NCI-H2107 treated with DMSO at 0.1 percent for 48 hours (cell line): ENCODE measurements around the gene PGPEP1.
A peak's percentile ranks its signal among the peaks of the same experiment; 100 is the strongest.
"Not testable (repeated sequence)": the region's sequence is repeated elsewhere in the genome, so short reads cannot be mapped to it uniquely, and the experiment has no call there.

Source experiments
- DNase-seq: peaks from one replicate; lab custom pipeline; 2025; ENCODE audit not compliant: unreplicated experiment; lab: John Stamatoyannopoulos, UW

The PGPEP1 gene

GRCh38 chr19:18308051-18308947 lies 32.1 kb upstream of the PGPEP1 start:
- no peak for DNase-seq

DNA sequence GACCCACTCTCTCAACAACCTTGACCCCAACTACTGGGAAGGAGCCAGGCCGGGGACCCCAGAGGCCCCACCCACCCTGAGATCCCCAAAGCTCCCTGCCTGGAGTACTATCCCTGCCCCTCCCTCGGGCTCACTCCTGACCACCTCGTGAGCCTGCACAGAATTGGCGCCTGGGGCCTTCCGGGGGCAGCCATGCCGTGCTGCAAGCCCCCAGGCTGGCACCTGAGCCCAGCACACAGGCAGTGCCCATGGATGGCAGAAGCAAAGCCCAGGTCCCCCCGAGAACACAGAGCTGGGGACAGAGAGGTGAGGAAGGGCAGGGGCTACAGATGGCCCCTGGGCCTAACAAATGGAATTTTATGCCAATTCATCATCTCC lies 31.5 kb upstream of the PGPEP1 start:
- no peak for DNase-seq

DNA sequence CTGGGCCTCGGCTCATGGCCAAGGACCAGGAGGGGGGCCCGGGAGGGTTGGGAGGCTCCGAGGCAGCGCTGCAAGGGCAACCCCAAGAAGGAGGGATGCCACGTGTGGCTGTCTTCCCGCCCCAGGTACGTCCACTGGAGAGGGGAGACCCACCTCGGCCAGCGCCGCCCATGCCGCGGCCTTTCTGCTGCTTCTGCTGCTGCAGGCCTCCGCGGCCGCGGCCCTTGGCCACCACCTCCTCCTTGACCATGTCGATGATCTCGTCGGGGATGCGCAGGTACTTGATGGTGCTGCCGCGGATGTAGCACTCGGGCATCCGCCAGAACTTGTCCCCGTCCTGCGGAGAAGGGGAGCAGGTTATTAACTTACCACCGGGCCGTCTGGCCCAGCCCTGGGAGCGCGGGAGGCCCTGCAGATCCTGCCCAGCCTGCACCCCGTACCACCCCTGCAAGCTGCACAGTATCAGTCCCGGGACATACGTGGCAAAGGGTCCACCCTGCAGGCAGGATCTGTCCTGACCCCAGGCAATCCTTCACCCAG lies 30.8 kb upstream of the PGPEP1 start:
- DNase-seq: no peak

DNA sequence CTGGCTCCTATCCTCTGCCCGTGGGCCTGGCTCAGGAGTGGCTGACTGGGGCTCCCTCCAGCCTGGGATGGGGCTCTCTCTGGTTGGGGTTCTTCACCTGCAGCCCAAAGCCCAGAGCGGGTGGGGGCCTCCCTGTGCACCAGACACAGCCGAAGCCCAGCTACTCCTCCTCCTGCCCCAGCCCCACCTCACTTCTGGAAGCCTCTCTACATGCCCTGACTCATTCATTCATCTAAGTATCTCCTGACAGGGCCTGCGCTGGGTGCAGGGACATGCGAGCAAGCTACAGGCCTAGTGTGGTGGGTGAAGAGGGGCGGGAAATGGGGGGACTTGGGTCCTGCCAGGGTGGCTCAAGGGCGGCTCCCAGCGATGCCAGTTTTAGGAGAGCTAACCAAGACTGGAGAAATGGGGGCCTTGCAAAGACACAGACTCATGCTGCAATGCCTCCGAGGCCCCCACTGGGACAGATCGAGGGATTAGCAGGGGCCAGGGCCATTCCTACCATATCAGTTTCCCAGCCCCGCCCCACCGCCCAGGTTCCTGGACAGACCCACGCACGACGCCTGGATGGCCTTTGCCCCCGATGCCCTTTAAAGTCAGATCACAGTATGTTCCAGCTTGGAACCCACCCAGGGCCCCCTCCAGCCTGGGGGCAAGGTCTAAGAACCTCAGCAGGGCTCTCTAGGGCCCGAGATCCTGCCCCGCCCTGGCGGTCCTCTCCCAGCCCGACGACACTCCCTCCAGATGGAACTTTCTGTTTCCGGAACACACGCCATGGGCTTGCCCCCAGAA lies 30.1 kb upstream of the PGPEP1 start:
- DNase-seq: no peak

DNA sequence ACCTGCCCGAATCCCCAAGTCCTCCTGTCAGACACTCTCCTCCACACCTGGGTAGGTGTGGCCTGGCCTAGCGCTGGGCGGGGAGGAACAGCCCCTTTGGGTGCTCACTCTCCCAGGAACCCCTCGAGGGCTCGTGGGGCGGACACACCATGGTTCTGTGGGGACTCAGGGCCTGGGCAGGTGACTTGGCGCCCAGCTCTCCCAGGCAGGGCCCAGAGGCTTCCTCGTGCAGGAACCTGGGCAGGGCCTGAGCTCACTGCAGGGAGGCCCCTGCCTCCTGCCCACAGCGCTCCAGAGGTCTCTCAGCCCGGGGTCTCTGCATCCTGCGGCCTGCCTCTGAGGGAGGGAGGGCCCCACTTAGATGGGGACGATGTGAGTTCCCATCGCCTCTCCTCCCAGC lies 29.4 kb upstream of the PGPEP1 start:
- DNase-seq: no peak

DNA sequence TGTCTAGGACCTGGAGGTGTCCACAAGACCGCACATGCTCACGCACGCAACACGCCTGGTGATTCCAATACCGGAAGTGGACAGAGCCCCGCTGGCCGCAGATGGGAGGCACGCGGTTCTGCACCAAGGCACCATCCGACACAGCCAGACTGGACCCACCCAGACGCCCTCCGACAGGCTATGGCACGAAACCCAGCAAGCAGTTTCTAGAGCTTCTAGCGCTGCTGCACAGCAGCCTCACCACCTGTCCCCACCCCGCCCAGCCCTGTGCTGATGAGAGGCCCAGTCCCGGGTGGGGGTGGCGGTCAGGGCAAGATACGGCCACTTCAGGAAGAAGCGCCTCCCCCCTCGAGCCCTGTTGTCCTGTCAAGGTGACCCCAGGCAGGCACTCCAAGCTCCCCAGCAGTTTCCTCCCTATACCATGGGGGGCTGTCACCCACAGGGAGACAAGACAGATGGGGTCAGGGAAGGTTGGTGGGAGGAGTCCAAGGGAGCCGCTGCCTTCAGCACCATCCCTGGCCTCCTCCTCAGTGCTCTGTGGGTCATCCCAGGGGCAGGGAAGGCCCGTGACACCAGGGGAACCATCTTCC lies 28.8 kb upstream of the PGPEP1 start:
- DNase-seq: no peak

- no peak for DNase-seq
These were observed 28.3 kb upstream of the PGPEP1 start for GRCh38 chr19:18312092-18312534.

DNA sequence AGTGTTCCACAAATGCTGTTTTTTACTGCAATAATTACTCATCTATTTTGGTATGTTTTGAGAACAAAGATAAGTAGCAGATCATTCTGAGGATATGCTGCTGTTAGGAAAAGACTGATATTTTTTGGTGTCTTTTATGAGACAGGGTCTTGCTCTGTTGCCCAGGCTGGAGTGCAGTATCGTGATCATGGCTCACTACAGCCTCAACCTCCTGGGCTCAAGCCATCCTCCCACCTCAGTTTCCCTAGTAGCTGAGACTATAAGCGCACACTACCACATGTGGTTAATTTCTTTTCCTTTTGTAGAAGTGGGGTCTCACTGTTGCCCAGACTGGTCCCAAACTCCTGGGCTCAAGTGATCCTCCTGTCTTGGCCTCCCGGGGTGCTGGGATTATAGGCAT lies 27.0 kb upstream of the PGPEP1 start:
- no peak for DNase-seq

DNA sequence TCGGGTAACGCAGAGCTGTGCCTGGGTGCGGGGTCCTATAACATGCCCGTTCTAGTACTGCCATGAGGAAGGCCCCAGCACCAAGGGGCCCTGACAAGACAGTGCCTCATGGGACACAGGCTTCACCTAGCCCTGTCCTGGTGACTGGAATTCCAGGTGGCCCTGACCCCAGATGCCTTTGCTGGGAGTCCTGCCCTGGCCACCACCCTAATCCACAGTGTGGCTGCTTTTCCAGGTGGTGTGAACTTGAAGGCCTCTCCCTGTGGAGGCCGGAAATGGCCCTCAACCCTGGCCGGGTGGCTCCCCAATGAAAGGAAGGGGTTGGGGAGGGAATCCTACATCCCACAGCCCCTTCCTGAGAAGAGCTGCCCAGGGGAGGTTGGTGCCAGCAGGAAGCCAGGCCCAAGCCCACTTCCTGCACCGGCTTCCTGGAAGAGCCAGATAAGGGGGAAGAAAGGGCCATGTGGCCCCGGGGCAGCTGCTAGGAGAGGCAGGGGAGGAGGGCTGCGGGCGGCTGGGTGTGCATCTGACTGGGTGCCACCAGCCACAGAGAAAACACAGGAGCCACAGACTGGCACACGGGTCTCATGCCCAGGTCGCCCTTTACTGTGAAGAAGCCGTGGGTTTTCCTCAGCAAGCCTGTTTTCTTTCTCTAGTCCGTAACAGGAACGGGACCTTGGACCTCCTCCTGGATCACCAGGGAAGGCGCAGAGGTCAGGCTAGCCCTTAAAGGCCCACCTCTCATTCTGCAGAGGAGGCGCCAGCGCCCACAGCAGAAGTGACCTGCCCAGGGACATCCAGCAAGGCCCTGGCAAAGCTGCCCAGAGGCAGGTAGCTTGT lies 22.2 kb upstream of the PGPEP1 start:
- no peak for DNase-seq

- DNase-seq: no peak
These were observed 20.7 kb upstream of the PGPEP1 start for GRCh38 chr19:18319591-18320135.

GRCh38 chr19:18320865-18321733 lies 19.3 kb upstream of the PGPEP1 start:
- DNase-seq: no peak

- no peak for DNase-seq
These were observed 18.7 kb upstream of the PGPEP1 start for GRCh38 chr19:18321734-18322102.

DNA sequence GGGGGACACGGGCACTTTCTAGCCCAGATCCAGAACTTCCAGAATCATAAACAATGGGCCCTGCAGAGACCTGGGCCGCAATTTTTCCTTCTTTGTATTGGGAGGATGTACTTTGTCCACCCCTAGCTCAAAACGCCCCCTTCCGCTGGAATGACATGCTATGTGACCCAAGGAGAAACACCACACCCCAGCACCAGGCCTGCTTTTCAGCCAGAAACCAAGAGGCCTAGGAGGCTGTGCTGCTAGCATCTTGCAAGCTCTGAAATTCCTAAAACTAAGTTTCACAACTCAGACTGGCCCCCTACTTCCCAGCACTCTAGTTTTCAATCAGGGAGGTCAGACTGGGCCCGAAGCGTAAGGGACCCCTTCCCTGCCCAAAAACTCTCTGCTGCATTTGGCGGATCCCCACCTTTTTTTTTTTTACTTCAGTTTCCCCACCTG lies 18.1 kb upstream of the PGPEP1 start:
- DNase-seq: no peak

DNA sequence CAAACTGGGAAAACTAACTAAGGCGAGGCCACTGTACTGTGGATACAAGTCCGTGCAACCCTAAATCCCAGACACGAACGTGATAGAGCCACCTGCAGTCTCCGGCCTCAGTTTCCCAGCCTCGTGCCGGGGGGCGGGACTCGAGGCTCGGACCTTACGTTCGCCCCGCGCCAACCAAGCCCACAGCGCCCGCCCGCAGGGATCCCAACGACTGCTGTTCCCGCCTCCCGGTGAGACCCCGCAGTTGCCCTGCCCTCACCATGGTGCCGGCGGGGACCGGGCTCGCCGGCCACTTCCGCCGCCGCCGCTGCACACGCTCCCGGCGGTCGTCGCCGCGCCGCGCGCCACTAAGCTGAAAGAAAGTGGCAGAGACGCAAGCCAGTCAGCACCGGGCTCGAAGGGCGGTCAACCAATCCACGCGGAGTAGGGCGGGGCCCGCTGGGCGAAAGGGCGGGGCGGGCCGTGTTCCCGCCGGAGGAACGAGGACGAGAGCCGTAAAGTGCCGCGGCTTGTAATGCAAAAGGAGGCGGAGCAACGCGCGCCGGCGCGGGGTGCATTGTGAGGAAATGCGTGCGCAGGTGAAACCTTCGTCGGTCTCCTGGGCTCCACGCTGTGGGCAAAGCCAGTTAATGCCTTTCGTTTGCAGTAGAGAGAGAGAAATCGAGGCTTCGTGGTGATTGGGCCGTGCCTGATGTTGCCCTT lies 17.5 kb upstream of the PGPEP1 start, which contains the start of gene LSM4:
Gene LSM4 (minus strand): TSS at position 318 of the 702 bp plus-strand sequence. CDS start 56 bp downstream, at position 262.
- DNase-seq: peak; percentile 96

DNA sequence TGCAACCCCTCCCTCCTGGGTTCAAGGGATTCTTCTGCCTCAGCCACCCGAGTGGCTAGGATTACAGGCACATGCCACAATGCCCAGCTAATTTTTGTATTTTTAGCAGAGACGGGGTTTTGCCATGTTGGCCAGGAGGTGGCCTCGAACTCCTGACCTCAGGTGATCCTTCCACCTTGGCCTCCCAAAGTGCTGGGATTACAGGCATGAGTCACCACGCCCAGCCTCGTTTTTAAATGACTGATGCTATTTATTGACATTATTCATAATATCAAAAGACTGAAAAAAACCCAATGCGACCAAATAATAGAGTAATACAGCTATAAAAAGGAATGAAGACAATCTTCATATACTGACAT lies 16.0 kb upstream of the PGPEP1 start:
- DNase-seq: not testable (repeated sequence)

GRCh38 chr19:18326772-18327171 lies 13.6 kb upstream of the PGPEP1 start:
- no peak for DNase-seq

DNA sequence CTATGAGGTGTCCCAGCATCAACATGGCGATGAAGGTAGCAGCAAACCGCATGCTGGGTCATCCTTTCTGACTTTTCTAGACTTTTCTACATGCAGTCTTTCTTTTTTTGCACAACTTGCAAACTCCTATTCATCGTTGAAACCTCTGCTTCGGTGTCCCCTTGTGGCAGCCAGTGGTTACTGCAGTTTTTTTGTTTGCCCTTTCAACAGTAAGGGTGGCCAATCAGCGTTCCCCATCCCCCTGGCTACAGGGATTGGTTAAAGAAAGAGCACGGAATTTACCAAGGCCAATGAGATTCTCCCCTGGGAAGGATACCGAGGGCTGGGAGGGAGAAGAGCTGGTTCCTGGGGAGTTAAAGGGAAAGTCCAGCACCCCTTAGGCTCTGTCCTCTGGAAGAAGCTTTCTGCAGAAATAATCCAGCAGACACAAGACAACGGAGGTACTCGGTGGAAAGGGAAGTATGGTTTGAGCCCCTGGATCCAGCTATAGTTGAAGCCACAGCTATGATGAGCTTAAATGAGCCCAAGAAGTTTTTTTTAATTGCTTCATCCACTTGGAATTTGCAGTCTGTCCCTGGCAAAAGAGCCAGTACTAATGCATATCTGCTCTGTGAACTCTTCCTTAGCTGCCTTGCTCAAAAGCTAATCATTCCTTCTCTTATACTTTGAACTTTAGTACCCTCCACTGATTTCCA lies 11.9 kb upstream of the PGPEP1 start:
- DNase-seq: peak; percentile 95

DNA sequence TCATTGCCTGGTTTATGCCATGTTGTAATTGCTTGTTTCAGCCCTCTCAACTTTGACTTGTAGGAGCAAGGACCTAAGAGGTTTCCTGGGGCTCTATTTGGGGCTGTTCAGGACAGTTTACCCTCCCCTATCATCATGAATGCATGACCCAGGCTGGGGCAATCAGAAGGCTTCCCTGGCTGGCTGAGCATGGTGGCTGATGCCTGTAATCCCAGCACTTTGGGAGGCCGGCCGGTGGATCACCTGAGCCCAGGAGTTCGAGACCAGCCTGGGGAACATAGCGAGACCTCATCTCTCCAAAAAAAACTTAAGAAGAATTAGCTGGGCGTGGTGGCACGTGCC lies 11.4 kb upstream of the PGPEP1 start:
- DNase-seq: no peak
